Cardiac fibroblast (primary cell): ENCODE results near the gene PRCD.

Experiments
- DNase-seq, 2 donors: peaks; one replicate each; pipeline versions ENCODE4 v3.0.0 to v3.0.0-alpha.2; 2010; ENCODE audit warnings: low read depth in 2 of 2
- H3K4me3 ChIP-seq, 2 donors: replicated peaks in 1 of 2; 1 replicate in 1 of 2; 2 replicates in 1 of 2; pipeline ENCODE4 v1.5.1; 2011; ENCODE audit warnings: low read depth in 2 of 2, low read length in 2 of 2, mild to moderate bottlenecking in 2 of 2, moderate library complexity in 1 of 2
- CTCF ChIP-seq: IDR thresholded peaks from one replicate; pipeline ENCODE4 v1.5.1; 2011; ENCODE audit warnings: low read depth, mild to moderate bottlenecking, low read length, inconsistent platforms

Gene PRCD

GRCh38 chr17:76586741-76587487 lies 47.1 kb downstream of the PRCD start:
- no peak for TF ChIP-seq CTCF
- no peak overlapping the region for H3K4me3 ChIP-seq
- DNase-seq = no peak

- TF ChIP-seq CTCF = no peak
- no peak overlapping the region for H3K4me3 ChIP-seq
- no peak for DNase-seq
These were observed 48.3 kb downstream of the PRCD start for GRCh38 chr17:76588182-76588581.

- TF ChIP-seq CTCF = no peak
- DNase-seq = no peak
- no peak overlapping the region for H3K4me3 ChIP-seq
These were observed 53.6 kb downstream of the PRCD start for GRCh38 chr17:76593384-76593826.

- H3K4me3 ChIP-seq = no peak overlapping the region
- TF ChIP-seq CTCF = no peak
- DNase-seq = no peak
These were observed 54.1 kb downstream of the PRCD start for GRCh38 chr17:76593959-76594358.

- DNase-seq = no peak
- no peak for TF ChIP-seq CTCF
- H3K4me3 ChIP-seq = no peak overlapping the region
These were observed 54.8 kb downstream of the PRCD start for GRCh38 chr17:76594690-76595089.
